GM13976 (cell line): ENCODE results near the gene FNDC3B.
A peak's percentile ranks its signal among the peaks of the same experiment; 100 is the strongest.

Experiments
- DNase-seq: peaks from one replicate; pipeline ENCODE4 v3.0.0; 2012; ENCODE audit warnings: low spot score
- in situ Hi-C: fragments of 300-500 bp; cut with MboI; formaldehyde crosslinking; loops from one replicate; pipeline ENCODE4 v1.12.0; 2022; ENCODE audit warnings: low sequenced_read_pairs, mixed read lengths, inconsistent platforms; ENCODE audit not compliant: unreplicated experiment
- TF ChIP-seq, protein P1 (sequence below): IDR thresholded peaks from 2 replicates; pipeline ENCODE4 v1.5.1; 2012; ENCODE audit warnings: borderline replicate concordance, mild to moderate bottlenecking; ENCODE audit not compliant: insufficient read depth; ENCODE audit errors: extremely low read depth, missing control alignments, control extremely low read depth

FNDC3B gene

DNA sequence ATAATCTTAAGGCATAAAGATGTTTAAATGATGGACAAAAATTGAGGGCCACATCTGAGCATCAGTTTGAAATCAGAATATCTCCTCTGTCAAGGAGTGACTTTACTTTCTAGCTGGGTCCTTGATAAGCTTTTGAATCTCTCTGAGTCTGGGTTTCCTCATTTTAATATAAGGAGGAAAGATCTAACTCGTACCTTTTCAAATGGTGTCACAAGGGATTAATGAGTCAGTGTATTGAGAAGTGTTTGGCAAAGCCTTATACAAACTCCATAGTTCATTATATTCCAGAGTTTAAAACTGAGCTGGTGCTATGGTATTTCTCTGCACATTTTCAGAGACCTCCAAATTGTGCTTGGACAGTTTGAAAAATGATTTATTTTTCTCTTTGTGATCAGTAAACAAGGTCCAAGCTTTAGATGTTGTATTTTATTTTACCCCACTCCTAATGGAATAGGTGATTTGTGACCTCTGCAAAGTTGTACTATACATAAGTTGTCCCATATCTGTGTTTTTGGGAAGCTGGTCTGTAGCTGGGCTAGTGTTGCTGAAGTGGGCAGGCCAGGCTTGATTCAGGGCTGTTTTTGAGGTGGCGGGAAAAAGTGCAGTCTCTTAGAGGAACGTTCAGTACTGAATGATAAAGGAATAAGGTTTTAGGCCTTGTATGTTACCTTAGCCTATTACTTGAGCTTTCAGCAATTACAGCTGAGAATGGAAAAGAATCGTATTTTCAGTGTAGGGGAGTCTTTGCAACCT is 5.6 kb downstream of the FNDC3B start:
- no peak for DNase-seq
- in situ Hi-C loops: no loop called here

DNA sequence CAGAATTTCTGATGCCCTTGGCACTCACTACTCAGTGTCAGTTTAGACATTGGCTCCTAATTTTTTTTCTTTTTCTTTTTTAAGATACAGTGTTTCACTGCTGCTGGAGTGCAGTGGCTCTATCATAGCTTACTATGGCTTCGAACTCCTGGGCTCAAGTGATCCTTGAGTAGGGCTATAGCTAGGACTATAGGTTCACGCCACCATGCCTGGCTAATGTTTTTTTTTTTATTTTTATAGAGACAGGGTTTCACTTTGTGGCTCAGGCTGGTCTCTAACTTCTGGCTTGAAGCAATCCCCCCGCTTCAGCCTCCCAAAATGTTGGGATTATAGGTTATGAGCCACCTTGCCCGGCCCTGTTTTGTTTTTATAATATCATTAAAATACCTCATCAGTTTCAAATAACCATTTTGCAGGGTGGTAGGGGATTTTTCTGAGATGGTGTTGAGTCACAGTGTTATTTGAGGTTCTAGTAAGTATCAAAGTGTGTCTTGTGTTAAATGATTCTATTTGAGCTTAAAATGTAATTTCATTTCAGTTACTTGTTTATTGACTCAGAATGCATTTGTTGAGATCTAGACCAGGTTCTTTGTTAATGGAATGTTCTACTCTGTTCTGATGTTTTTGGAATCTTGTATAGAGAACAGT is 7.0 kb downstream of the FNDC3B start:
- peak; percentile 38 for DNase-seq
- TF ChIP-seq, protein P1, sequence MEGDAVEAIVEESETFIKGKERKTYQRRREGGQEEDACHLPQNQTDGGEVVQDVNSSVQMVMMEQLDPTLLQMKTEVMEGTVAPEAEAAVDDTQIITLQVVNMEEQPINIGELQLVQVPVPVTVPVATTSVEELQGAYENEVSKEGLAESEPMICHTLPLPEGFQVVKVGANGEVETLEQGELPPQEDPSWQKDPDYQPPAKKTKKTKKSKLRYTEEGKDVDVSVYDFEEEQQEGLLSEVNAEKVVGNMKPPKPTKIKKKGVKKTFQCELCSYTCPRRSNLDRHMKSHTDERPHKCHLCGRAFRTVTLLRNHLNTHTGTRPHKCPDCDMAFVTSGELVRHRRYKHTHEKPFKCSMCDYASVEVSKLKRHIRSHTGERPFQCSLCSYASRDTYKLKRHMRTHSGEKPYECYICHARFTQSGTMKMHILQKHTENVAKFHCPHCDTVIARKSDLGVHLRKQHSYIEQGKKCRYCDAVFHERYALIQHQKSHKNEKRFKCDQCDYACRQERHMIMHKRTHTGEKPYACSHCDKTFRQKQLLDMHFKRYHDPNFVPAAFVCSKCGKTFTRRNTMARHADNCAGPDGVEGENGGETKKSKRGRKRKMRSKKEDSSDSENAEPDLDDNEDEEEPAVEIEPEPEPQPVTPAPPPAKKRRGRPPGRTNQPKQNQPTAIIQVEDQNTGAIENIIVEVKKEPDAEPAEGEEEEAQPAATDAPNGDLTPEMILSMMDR: no peak
- in situ Hi-C loops: no loop called here

More for the DNA sequence above, 5.6 kb downstream of the FNDC3B start:
- TF ChIP-seq, protein P1: no peak

DNA sequence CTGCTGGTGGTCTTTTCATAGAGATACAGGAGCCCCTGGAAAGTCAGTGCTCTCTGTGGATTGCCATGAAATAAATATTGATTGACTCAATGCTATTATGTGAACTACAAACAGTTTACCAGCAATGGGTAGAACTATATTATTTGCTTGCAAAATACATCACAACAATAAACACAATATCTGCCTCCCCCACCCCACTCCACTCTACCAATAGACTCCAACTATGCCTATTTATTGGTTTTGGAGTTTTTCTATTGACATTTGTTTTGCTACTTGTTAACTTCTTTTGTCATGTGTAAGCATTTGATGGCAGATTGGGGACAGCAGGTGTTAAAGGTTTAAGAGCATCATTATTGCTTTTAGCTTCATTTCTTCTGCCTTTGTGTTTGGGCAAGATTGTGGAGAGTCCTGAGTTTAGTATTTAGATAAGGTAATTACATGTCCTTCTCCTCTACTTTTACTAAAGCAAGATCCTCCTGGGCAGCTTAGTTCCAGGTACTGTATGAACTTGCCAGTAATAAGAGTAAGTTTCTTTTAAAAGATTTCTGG is 8.3 kb downstream of the FNDC3B start:
- TF ChIP-seq, protein P1: no peak
- no peak for DNase-seq
- in situ Hi-C loops: no loop called here

DNA sequence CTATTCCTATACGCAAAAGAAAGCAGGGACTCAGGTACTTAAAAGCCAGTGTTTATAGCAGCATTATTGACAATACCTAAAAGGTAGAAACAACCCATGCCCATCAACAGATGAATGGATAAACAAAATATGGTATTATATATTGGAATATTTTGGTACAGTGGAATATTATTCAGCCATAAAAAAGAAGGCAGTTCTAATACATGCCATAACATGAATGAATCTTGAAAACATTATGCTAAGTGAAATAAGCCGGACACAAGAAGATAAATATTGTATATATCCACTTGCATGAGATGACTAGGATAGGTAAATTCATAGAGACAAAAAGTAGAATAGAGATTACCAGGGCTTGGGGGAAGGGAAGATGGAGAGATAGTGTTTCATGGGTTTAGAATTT is 9.2 kb downstream of the FNDC3B start:
- no peak for DNase-seq
- in situ Hi-C loops: no loop called here

DNA sequence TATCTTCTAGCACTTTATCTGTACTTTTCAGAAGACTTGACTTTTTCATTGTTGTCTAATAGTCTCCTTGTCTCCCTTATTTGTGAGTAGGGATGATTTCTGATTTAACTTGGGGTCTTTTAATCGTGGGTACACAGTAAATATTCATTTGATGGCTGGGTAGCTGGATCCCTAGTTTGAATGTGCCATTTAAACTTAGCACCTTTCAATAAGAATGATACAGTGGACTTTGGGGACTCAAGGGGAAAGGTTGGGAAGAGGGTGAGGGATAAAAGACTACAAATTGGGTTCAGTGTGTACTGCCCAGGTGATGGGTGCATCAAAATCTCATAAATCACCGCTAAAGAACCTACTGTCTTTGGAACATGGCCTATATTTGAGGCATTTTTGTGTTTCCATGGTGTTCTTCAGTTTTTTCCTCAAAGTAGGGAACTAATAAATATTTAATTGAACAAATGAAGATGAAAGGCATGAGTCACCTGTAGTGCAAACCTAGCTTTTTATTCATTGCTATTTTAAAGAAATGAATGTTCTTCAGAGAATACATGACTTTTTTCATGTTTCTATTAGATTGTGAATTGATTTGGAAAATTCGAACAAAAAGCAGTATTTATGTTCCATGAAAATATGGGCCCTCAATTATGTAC is 12.1 kb downstream of the FNDC3B start:
- TF ChIP-seq, protein P1: no peak
- in situ Hi-C loops: no loop called here
- DNase-seq: no peak

More for the DNA sequence above, 9.2 kb downstream of the FNDC3B start:
- TF ChIP-seq, protein P1: no peak

DNA sequence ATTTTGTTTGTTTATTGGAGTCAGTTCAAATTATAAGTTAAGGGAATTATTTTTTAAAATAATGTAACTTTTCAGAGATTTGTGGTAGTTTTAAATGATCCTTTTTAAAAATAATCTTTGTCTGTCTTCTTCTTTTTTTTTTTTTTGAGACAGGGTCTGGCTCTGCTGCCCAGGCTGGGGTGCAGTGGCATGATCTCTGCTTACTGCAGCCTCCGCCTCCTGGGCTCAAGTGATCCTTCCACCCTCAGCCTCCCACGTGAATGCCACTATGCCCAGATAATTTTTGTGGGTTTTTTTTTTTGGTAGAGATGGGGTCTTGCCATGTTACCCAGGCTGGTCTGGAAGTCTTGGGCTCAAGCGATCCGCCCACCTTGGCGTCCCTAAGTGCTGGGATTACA is 12.6 kb downstream of the FNDC3B start:
- in situ Hi-C loops: no loop called here
- TF ChIP-seq, protein P1: no peak
- no peak for DNase-seq
